ENCODE measurements around the gene PRM1. TPM values are rescaled to one million over a fixed set of nuclear protein-coding genes. Genes with fewer than 3 reads are reported as not detected.
A peak's percentile ranks its signal among the peaks of the same experiment; 100 is the strongest.

PRM1 gene
- total and polyA plus RNA-seq, 2 of the 13 experiments (the other 11 are each of a cell fraction or from before 2014, with no cell fraction given): not detected

DNA sequence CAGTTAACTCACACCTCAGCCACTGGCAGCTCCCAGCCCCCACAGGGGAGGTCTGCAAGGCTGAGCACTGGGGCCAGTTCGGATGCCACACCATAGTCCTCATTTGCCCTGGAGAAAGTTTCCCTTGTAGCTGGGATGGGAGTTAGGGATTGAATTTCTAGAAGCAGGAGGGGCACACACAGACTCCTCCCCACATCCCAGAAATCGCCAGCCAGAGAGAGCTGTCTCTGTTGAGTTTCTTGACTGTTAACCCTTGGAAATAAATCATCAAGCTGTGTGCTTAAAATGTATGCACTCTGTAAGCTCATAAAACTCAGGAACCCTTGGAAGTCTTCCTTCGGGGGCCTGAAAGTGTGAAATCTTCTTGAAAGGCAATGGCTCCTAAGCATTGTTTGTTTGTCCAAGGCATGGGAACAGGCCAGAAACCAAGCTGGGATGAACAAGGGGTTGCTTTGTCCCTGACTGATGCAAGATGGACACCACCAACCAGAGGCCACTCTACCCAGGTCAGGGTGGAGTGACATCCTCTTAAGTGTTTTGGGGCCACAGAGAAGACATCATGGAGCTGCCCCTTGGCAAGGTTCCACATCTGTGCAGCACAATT lies 7.3 kb downstream of the PRM1 start (continued):
- TF ChIP-seq, protein P1, sequence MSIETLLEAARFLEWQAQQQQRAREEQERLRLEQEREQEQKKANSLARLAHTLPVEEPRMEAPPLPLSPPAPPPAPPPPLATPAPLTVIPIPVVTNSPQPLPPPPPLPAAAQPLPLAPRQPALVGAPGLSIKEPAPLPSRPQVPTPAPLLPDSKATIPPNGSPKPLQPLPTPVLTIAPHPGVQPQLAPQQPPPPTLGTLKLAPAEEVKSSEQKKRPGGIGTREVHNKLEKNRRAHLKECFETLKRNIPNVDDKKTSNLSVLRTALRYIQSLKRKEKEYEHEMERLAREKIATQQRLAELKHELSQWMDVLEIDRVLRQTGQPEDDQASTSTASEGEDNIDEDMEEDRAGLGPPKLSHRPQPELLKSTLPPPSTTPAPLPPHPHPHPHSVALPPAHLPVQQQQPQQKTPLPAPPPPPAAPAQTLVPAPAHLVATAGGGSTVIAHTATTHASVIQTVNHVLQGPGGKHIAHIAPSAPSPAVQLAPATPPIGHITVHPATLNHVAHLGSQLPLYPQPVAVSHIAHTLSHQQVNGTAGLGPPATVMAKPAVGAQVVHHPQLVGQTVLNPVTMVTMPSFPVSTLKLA (IDR thresholded peaks at IDR 0.05): no peak
- no peak for TF ChIP-seq KLF12 (CRISPR knock-in tag; IDR thresholded peaks at IDR 0.05; ENCODE audit: borderline replicate concordance)
- no peak for TF ChIP-seq SALL2 (CRISPR knock-in tag; IDR thresholded peaks at IDR 0.05)
- no peak for TF ChIP-seq ZBTB1 (CRISPR knock-in tag; IDR thresholded peaks at IDR 0.05; ENCODE audit: borderline replicate concordance)
- TF ChIP-seq ZNF562 (CRISPR knock-in tag; IDR thresholded peaks at IDR 0.05; ENCODE audit: borderline replicate concordance): no peak
- no peak for TF ChIP-seq ZBTB7A (CRISPR knock-in tag; IDR thresholded peaks at IDR 0.05)
- no peak for TF ChIP-seq ETV6 (CRISPR knock-in tag; conservative IDR thresholded peaks at IDR 0.05)
- TF ChIP-seq TARDBP (CRISPR knock-in tag; IDR thresholded peaks at IDR 0.05): no peak
- TF ChIP-seq, protein P2, sequence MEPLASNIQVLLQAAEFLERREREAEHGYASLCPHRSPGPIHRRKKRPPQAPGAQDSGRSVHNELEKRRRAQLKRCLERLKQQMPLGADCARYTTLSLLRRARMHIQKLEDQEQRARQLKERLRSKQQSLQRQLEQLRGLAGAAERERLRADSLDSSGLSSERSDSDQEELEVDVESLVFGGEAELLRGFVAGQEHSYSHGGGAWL (CRISPR knock-in tag; IDR thresholded peaks at IDR 0.05): no peak
- TF ChIP-seq ZNF468 (CRISPR knock-in tag; IDR thresholded peaks at IDR 0.05): no peak
- TF ChIP-seq, protein P3, sequence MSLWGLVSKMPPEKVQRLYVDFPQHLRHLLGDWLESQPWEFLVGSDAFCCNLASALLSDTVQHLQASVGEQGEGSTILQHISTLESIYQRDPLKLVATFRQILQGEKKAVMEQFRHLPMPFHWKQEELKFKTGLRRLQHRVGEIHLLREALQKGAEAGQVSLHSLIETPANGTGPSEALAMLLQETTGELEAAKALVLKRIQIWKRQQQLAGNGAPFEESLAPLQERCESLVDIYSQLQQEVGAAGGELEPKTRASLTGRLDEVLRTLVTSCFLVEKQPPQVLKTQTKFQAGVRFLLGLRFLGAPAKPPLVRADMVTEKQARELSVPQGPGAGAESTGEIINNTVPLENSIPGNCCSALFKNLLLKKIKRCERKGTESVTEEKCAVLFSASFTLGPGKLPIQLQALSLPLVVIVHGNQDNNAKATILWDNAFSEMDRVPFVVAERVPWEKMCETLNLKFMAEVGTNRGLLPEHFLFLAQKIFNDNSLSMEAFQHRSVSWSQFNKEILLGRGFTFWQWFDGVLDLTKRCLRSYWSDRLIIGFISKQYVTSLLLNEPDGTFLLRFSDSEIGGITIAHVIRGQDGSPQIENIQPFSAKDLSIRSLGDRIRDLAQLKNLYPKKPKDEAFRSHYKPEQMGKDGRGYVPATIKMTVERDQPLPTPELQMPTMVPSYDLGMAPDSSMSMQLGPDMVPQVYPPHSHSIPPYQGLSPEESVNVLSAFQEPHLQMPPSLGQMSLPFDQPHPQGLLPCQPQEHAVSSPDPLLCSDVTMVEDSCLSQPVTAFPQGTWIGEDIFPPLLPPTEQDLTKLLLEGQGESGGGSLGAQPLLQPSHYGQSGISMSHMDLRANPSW (CRISPR knock-in tag; IDR thresholded peaks at IDR 0.05; ENCODE audit: borderline replicate concordance): no peak
- TF ChIP-seq HNRNPUL1 (IDR thresholded peaks at IDR 0.05; ENCODE audit: low read depth, low read length): no peak
- 0 out of 2 replicates have a peak, but pooled peaks have one; percentile 34 for TF ChIP-seq NR2F6 (IDR thresholded peaks at IDR 0.05)
- peak; percentile 57 for TF ChIP-seq NR2F6 (CRISPR knock-in tag; IDR thresholded peaks at IDR 0.05)
- TF ChIP-seq ZNF777 (CRISPR knock-in tag; IDR thresholded peaks at IDR 0.05): no peak
- TF ChIP-seq ZNF605 (CRISPR knock-in tag; IDR thresholded peaks at IDR 0.05): 0 out of 2 replicates have a peak, but pooled peaks have one; percentile 65
- TF ChIP-seq, protein P4, sequence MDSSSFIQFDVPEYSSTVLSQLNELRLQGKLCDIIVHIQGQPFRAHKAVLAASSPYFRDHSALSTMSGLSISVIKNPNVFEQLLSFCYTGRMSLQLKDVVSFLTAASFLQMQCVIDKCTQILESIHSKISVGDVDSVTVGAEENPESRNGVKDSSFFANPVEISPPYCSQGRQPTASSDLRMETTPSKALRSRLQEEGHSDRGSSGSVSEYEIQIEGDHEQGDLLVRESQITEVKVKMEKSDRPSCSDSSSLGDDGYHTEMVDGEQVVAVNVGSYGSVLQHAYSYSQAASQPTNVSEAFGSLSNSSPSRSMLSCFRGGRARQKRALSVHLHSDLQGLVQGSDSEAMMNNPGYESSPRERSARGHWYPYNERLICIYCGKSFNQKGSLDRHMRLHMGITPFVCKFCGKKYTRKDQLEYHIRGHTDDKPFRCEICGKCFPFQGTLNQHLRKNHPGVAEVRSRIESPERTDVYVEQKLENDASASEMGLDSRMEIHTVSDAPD (CRISPR knock-in tag; IDR thresholded peaks at IDR 0.05): no peak
- TF ChIP-seq FOSL1 (CRISPR knock-in tag; IDR thresholded peaks at IDR 0.05; ENCODE audit: borderline replicate concordance): no peak
